ENCODE measurements around the gene VPS72. TPM values are rescaled to one million over a fixed set of nuclear protein-coding genes. Genes with fewer than 3 reads are reported as not detected.

VPS72 gene
- total RNA-seq, 6 experiments from 2014 or later: 10.0 to 19.2 (median 14.7) TPM

DNA sequence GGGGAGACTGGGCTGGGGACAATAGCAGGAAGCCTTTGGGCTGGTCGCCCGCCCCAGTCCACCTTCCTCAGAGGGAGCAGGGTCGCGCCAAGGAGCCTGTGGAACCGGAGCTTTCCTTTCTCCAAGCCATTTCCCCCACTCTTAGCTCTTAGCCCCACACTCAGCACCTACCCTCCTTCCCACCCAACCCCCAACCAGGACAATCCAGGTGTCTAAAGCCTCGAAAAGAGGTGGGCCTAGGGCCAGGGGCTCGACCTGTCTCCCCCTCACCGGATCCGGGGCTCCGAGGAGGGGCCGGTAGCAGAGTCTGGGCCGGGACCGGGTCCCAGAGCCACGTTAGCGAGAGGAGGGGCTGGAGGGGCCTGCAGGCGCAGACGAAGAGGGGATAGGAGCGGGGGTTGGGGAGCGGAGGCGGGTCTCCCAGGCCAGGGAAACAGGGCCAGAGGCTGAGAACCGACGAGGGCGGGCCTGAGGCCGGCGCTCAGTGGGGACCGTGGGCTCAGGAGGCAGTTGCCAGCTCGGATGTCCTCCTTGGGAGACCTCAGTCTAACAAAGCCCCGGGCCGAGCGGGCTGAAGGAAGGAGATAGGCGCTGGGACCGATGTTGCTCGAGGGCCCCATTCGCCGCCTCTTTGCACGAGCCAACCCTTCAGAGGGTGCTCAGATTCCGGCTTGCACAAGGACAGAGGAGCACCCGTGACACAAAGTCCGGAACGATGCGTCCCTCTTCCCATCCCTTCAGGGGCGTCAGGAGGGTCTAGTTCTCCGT is 44.5 kb downstream of the VPS72 start:
- intact Hi-C loops (cut with DNase I): no loop called here
- WGBS (ENCODE audit: insufficient coverage, low coverage, low lambda C conversion rate, missing lambda C conversion rate): 25% methylated on average over 4 of the region's 43 CpGs
- Histone ChIP-seq H3K36me3 (no peaks in the 10 kb centered on the region), H3K4me1 (peaks cover 0 to 17% (median 5%) of the 10 kb centered on the region in 4 donors), H3K27ac (peak overlapping the region in 1 of 3 donors; percentile 17), H3K27me3 (no peaks in the 10 kb centered on the region), H3K4me3 (peak overlapping the region; percentile 62 to 73 (median 67)), H3K9me3 (no peaks in the 10 kb centered on the region)
- ATAC-seq (no peak), DNase-seq (no peak)
- TF ChIP-seq POLR2A (IDR thresholded peaks at IDR 0.05): no peak
- TF ChIP-seq, protein P1, sequence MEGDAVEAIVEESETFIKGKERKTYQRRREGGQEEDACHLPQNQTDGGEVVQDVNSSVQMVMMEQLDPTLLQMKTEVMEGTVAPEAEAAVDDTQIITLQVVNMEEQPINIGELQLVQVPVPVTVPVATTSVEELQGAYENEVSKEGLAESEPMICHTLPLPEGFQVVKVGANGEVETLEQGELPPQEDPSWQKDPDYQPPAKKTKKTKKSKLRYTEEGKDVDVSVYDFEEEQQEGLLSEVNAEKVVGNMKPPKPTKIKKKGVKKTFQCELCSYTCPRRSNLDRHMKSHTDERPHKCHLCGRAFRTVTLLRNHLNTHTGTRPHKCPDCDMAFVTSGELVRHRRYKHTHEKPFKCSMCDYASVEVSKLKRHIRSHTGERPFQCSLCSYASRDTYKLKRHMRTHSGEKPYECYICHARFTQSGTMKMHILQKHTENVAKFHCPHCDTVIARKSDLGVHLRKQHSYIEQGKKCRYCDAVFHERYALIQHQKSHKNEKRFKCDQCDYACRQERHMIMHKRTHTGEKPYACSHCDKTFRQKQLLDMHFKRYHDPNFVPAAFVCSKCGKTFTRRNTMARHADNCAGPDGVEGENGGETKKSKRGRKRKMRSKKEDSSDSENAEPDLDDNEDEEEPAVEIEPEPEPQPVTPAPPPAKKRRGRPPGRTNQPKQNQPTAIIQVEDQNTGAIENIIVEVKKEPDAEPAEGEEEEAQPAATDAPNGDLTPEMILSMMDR (IDR thresholded peaks at IDR 0.05): no peak

DNA sequence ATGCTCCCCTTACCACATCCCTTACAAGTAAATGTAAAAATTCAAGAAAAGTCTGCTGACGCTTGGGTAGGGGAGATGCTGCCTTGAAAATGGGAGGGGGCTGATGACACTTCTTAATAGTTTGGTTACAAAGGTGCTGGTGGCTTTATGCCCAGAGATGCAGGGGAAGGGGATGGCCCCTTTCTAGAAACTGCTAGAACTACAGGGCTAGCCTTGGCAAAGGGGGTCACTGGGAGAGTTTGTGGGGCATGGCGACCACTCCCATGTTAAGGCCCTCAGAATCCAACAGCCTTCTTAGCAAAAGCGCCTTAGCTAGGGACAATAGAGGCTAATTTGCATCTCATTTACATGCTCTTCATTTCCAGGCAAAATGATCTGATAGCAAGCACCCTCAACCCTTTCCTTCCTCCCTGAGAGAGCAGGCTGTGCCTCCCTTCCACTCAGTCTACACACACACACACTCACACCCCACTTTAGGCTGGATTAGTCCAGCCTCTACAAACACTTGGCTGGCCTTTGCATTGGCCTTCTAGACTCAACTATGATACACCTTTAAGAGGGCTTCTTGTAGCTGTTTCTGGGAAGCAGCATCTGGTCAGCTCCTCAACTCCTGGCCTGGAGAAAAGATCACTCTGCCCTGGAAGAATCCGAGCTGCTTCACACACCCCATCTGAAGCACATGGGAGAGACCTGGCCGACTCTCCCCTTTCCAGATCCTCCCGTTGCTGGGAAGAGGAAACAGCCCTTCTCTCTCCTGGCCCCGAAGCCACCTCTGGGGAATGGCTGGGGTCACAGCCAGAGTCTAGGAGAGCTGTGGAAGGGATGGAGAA is 45.3 kb downstream of the VPS72 start:
- ATAC-seq (no peak), DNase-seq (no peak)
- no peak for TF ChIP-seq POLR2A (IDR thresholded peaks at IDR 0.05)
- TF ChIP-seq, protein P1 (IDR thresholded peaks at IDR 0.05): no peak
- Histone ChIP-seq H3K27ac (no peak overlapping the region), H3K36me3 (no peaks in the 10 kb centered on the region), H3K27me3 (no peaks in the 10 kb centered on the region), H3K4me1 (peaks cover 0 to 17% (median 5%) of the 10 kb centered on the region in 4 donors), H3K9me3 (no peaks in the 10 kb centered on the region), H3K4me3 (no peak overlapping the region)
- intact Hi-C loops (cut with DNase I): no loop called here
- WGBS (ENCODE audit: insufficient coverage, low coverage, low lambda C conversion rate, missing lambda C conversion rate): 83% methylated on average over 1 of the region's 7 CpGs

DNA sequence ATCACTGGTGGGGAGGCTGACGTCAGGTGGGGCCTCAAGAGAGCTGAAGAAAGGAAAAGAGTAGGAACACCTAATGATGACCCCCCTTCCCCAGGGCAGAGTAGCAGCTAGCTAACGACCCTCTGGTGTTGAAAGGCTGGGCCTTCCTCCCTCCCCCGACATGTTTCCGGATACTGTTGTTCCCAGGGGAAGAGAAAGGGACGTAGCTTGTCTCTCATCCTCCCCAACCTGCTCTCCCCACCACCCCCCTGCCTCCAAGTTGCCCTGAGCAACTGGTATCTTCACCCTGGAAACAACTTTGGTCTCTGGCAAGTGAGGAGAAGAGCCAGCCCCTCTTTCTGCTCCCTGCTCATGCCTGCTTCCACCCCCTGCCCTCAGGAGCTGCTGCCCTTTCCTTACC is 46.0 kb downstream of the VPS72 start:
- H3K27me3 ChIP-seq: no peaks in the 10 kb centered on the region
- no peaks in the 10 kb centered on the region for H3K36me3 ChIP-seq
- TF ChIP-seq, protein P1 (IDR thresholded peaks at IDR 0.05): no peak
- TF ChIP-seq POLR2A (IDR thresholded peaks at IDR 0.05): no peak
- DNase-seq (no peak), ATAC-seq (no peak)
- no peak overlapping the region for H3K4me3 ChIP-seq
- peaks cover 0 to 17% (median 5%) of the 10 kb centered on the region in 4 donors for H3K4me1 ChIP-seq
- H3K9me3 ChIP-seq: no peaks in the 10 kb centered on the region
- no peak overlapping the region for H3K27ac ChIP-seq
- intact Hi-C loops (cut with DNase I): no loop called here
- 71% methylated on average over 3 of the region's 5 CpGs for WGBS (ENCODE audit: insufficient coverage, low coverage, low lambda C conversion rate, missing lambda C conversion rate)

DNA sequence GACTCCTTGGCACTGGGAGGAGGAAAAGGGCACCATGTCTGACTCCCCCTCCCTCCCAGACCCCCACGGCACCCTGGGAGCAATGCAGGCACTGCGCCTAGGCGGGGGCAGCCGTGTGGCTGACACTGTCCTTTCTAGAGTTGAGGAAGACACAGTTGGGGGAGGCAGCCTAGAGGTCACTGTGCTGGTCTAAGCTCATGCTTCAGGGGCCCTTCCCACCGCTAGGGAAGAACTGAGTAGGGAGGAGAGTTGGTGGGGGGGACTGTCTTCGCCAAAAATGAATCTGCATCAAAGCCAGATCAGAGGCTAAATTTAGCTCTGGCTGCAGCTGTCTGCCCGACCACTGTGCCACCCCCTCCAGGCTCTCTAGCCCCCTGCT is 47.0 kb downstream of the VPS72 start:
- TF ChIP-seq, protein P1 (IDR thresholded peaks at IDR 0.05): no peak
- Histone ChIP-seq H3K4me3 (no peak overlapping the region), H3K27ac (no peak overlapping the region), H3K9me3 (no peaks in the 10 kb centered on the region), H3K36me3 (no peaks in the 10 kb centered on the region), H3K4me1 (peaks cover 0 to 16% (median 5%) of the 10 kb centered on the region in 4 donors), H3K27me3 (no peaks in the 10 kb centered on the region)
- ATAC-seq (no peak), DNase-seq (no peak)
- 80% methylated on average over 1 of the region's 7 CpGs for WGBS (ENCODE audit: insufficient coverage, low coverage, low lambda C conversion rate, missing lambda C conversion rate)
- intact Hi-C loops (cut with DNase I): no loop called here
